ENCODE measurements around the gene PLEKHG2. TPM values are rescaled to one million over a fixed set of nuclear protein-coding genes. Genes with fewer than 3 reads are reported as not detected.

The PLEKHG2 gene
- total RNA-seq, 1 experiment from 2014 or later = 62.3 TPM

GRCh38 chr19:39469567-39469966 is 57.1 kb downstream of the PLEKHG2 start (continued):
- TF ChIP-seq, protein P1, sequence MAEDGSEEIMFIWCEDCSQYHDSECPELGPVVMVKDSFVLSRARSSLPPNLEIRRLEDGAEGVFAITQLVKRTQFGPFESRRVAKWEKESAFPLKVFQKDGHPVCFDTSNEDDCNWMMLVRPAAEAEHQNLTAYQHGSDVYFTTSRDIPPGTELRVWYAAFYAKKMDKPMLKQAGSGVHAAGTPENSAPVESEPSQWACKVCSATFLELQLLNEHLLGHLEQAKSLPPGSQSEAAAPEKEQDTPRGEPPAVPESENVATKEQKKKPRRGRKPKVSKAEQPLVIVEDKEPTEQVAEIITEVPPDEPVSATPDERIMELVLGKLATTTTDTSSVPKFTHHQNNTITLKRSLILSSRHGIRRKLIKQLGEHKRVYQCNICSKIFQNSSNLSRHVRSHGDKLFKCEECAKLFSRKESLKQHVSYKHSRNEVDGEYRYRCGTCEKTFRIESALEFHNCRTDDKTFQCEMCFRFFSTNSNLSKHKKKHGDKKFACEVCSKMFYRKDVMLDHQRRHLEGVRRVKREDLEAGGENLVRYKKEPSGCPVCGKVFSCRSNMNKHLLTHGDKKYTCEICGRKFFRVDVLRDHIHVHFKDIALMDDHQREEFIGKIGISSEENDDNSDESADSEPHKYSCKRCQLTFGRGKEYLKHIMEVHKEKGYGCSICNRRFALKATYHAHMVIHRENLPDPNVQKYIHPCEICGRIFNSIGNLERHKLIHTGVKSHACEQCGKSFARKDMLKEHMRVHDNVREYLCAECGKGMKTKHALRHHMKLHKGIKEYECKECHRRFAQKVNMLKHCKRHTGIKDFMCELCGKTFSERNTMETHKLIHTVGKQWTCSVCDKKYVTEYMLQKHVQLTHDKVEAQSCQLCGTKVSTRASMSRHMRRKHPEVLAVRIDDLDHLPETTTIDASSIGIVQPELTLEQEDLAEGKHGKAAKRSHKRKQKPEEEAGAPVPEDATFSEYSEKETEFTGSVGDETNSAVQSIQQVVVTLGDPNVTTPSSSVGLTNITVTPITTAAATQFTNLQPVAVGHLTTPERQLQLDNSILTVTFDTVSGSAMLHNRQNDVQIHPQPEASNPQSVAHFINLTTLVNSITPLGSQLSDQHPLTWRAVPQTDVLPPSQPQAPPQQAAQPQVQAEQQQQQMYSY (CRISPR knock-in tag; IDR thresholded peaks at IDR 0.05) = no peak
- TF ChIP-seq ZNF425 (CRISPR knock-in tag; conservative IDR thresholded peaks at IDR 0.05) (no peak), ATF3 (CRISPR knock-in tag; conservative IDR thresholded peaks at IDR 0.05) (no peak), ZNF416 (CRISPR knock-in tag; IDR thresholded peaks at IDR 0.05) (no peak)

GRCh38 chr19:39470724-39471339 is 58.4 kb downstream of the PLEKHG2 start:
- Mint-ChIP-seq H3K27me3 (ENCODE audit: low read depth) (no peaks in the 10 kb centered on the region), H3K4me1 (peaks cover 3% of the 10 kb centered on the region; the same call in 1 of the 2 replicates), H3K4me3 (no peak overlapping the region), H3K9me3 (no peaks in the 10 kb centered on the region), H3K36me3 (peaks cover 71% of the 10 kb centered on the region), H3K27ac (no peak overlapping the region)
- ATAC-seq (no peak), DNase-seq (ENCODE audit: low spot score) (no peak)
- ChIA-PET CTCF (no interaction called here), POLR2A (no interaction called here)
- TF ChIP-seq RELA (CRISPR knock-in tag; IDR thresholded peaks at IDR 0.05; ENCODE audit: borderline replicate concordance) (no peak), ZNF121 (CRISPR knock-in tag; IDR thresholded peaks at IDR 0.05) (no peak), ATF6 (CRISPR knock-in tag; IDR thresholded peaks at IDR 0.05) (no peak), ATF1 (CRISPR knock-in tag; IDR thresholded peaks at IDR 0.05) (no peak), TEAD1 (CRISPR knock-in tag; IDR thresholded peaks at IDR 0.05) (no peak), FOXP4 (CRISPR knock-in tag; IDR thresholded peaks at IDR 0.05) (no peak), GRHL2 (CRISPR knock-in tag; IDR thresholded peaks at IDR 0.05; ENCODE audit: insufficient replicate concordance, severe bottlenecking) (no peak)
- TF ChIP-seq, protein P2, sequence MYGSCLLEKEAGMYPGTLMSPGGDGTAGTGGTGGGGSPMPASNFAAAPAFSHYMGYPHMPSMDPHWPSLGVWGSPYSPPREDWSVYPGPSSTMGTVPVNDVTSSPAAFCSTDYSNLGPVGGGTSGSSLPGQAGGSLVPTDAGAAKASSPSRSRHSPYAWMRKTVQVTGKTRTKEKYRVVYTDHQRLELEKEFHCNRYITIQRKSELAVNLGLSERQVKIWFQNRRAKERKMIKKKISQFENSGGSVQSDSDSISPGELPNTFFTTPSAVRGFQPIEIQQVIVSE (CRISPR knock-in tag; IDR thresholded peaks at IDR 0.05; ENCODE audit: borderline replicate concordance) = no peak
- TF ChIP-seq, protein P3, sequence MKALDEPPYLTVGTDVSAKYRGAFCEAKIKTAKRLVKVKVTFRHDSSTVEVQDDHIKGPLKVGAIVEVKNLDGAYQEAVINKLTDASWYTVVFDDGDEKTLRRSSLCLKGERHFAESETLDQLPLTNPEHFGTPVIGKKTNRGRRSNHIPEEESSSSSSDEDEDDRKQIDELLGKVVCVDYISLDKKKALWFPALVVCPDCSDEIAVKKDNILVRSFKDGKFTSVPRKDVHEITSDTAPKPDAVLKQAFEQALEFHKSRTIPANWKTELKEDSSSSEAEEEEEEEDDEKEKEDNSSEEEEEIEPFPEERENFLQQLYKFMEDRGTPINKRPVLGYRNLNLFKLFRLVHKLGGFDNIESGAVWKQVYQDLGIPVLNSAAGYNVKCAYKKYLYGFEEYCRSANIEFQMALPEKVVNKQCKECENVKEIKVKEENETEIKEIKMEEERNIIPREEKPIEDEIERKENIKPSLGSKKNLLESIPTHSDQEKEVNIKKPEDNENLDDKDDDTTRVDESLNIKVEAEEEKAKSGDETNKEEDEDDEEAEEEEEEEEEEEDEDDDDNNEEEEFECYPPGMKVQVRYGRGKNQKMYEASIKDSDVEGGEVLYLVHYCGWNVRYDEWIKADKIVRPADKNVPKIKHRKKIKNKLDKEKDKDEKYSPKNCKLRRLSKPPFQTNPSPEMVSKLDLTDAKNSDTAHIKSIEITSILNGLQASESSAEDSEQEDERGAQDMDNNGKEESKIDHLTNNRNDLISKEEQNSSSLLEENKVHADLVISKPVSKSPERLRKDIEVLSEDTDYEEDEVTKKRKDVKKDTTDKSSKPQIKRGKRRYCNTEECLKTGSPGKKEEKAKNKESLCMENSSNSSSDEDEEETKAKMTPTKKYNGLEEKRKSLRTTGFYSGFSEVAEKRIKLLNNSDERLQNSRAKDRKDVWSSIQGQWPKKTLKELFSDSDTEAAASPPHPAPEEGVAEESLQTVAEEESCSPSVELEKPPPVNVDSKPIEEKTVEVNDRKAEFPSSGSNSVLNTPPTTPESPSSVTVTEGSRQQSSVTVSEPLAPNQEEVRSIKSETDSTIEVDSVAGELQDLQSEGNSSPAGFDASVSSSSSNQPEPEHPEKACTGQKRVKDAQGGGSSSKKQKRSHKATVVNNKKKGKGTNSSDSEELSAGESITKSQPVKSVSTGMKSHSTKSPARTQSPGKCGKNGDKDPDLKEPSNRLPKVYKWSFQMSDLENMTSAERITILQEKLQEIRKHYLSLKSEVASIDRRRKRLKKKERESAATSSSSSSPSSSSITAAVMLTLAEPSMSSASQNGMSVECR (CRISPR knock-in tag; IDR thresholded peaks at IDR 0.05; ENCODE audit: borderline replicate concordance) = no peak
- TF ChIP-seq, protein P4, sequence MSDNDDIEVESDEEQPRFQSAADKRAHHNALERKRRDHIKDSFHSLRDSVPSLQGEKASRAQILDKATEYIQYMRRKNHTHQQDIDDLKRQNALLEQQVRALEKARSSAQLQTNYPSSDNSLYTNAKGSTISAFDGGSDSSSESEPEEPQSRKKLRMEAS (CRISPR knock-in tag; IDR thresholded peaks at IDR 0.05) = no peak
- TF ChIP-seq, protein P5, sequence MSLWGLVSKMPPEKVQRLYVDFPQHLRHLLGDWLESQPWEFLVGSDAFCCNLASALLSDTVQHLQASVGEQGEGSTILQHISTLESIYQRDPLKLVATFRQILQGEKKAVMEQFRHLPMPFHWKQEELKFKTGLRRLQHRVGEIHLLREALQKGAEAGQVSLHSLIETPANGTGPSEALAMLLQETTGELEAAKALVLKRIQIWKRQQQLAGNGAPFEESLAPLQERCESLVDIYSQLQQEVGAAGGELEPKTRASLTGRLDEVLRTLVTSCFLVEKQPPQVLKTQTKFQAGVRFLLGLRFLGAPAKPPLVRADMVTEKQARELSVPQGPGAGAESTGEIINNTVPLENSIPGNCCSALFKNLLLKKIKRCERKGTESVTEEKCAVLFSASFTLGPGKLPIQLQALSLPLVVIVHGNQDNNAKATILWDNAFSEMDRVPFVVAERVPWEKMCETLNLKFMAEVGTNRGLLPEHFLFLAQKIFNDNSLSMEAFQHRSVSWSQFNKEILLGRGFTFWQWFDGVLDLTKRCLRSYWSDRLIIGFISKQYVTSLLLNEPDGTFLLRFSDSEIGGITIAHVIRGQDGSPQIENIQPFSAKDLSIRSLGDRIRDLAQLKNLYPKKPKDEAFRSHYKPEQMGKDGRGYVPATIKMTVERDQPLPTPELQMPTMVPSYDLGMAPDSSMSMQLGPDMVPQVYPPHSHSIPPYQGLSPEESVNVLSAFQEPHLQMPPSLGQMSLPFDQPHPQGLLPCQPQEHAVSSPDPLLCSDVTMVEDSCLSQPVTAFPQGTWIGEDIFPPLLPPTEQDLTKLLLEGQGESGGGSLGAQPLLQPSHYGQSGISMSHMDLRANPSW (CRISPR knock-in tag; conservative IDR thresholded peaks at IDR 0.05; ENCODE audit: low read depth) = no peak

Measured in WTC11 (cell line).